H9 (cell line): ENCODE data around the gene MRPL14. TPM values are rescaled to one million over a fixed set of nuclear protein-coding genes. Genes with fewer than 3 reads are reported as not detected.

ENCODE experiments used
- DNase-seq: peaks from one replicate; pipeline ENCODE4 v3.0.0-alpha.2; 2017
- H2AFZ ChIP-seq: one replicate; pipeline ENCODE4 v1.6.1; 2013; ENCODE audit warnings: mild to moderate bottlenecking, low read length, control low read depth, moderate library complexity
- H2AK5ac ChIP-seq: 2 replicates; pipeline ENCODE4 v1.6.1; 2013; ENCODE audit warnings: low read length, control low read depth, mixed read lengths; ENCODE audit not compliant: insufficient read length
- H2BK120ac ChIP-seq: one replicate; pipeline ENCODE4 v1.6.1; 2013; ENCODE audit warnings: low read depth, mild to moderate bottlenecking, low read length, control low read depth, inconsistent platforms; ENCODE audit not compliant: poor library complexity, severe bottlenecking
- H2BK12ac ChIP-seq: 2 replicates; pipeline ENCODE4 v1.6.1; 2013; ENCODE audit warnings: low read length, control low read depth, mixed read lengths, low read depth; ENCODE audit not compliant: insufficient read length
- H2BK15ac ChIP-seq: 2 replicates; pipeline ENCODE4 v1.6.1; 2013; ENCODE audit warnings: low read depth, low read length, control low read depth
- H2BK20ac ChIP-seq: one replicate; pipeline ENCODE4 v1.6.1; 2013; ENCODE audit warnings: low read depth, mild to moderate bottlenecking, low read length, control low read depth, inconsistent platforms; ENCODE audit not compliant: poor library complexity, severe bottlenecking
- H2BK5ac ChIP-seq: 2 replicates; pipeline ENCODE4 v1.6.1; 2013; ENCODE audit warnings: low read length, control low read depth, mixed read lengths; ENCODE audit not compliant: insufficient read length
- H3K14ac ChIP-seq: 2 replicates; pipeline ENCODE4 v1.6.1; 2013; ENCODE audit warnings: low read length, control low read depth; ENCODE audit not compliant: insufficient read depth
- H3K18ac ChIP-seq: 2 replicates; pipeline ENCODE4 v1.6.1; 2013; ENCODE audit warnings: low read depth, mild to moderate bottlenecking, mixed read lengths, low read length, control low read depth; ENCODE audit not compliant: insufficient read length
- H3K23ac ChIP-seq: 2 replicates; pipeline ENCODE4 v1.6.1; 2013; ENCODE audit warnings: low read length, control low read depth, mixed read lengths, low read depth; ENCODE audit not compliant: insufficient read length
- H3K23me2 ChIP-seq: 2 replicates; pipeline ENCODE4 v1.6.1; 2013; ENCODE audit warnings: low read depth, mild to moderate bottlenecking, mixed read lengths, low read length, control low read depth; ENCODE audit not compliant: insufficient read length, poor library complexity, severe bottlenecking
- H3K27ac ChIP-seq: 2 replicates; pipeline ENCODE4 v1.5.1; 2013; ENCODE audit warnings: low read length, control low read depth, mixed read lengths, low read depth; ENCODE audit not compliant: insufficient read length
- H3K27me3 ChIP-seq: 2 replicates; pipeline ENCODE4 v1.6.1; 2013; ENCODE audit warnings: low read length, control low read depth, inconsistent platforms; ENCODE audit not compliant: insufficient read depth
- H3K4ac ChIP-seq: 2 replicates; pipeline ENCODE4 v1.6.1; 2013; ENCODE audit warnings: low read depth, mild to moderate bottlenecking, control low read depth, inconsistent platforms, low read length, moderate library complexity
- H3K4me1 ChIP-seq: 2 replicates; pipeline ENCODE4 v1.6.1; 2013; ENCODE audit warnings: low read length, control low read depth, inconsistent platforms; ENCODE audit not compliant: insufficient read depth
- H3K4me2 ChIP-seq: 2 replicates; pipeline ENCODE4 v1.6.1; 2013; ENCODE audit warnings: low read length, control low read depth, mixed read lengths; ENCODE audit not compliant: insufficient read length, insufficient read depth
- H3K56ac ChIP-seq: 2 replicates; pipeline ENCODE4 v1.6.1; 2013; ENCODE audit warnings: low read depth, mild to moderate bottlenecking, mixed read lengths, low read length, control low read depth; ENCODE audit not compliant: insufficient read length
- H3K79me1 ChIP-seq: 2 replicates; pipeline ENCODE4 v1.6.1; 2013; ENCODE audit warnings: low read depth, mild to moderate bottlenecking, moderate library complexity, low read length, control low read depth, inconsistent platforms; ENCODE audit not compliant: insufficient read depth, poor library complexity, severe bottlenecking
- H3K79me2 ChIP-seq: 2 replicates; pipeline ENCODE4 v1.6.1; 2013; ENCODE audit warnings: low read length, control low read depth, inconsistent platforms; ENCODE audit not compliant: insufficient read depth
- H3K9ac ChIP-seq: 2 replicates; pipeline ENCODE4 v1.6.1; 2013; ENCODE audit warnings: low read length, control low read depth, mixed read lengths; ENCODE audit not compliant: insufficient read length; ENCODE audit errors: extremely low read depth
- H3K9me3 ChIP-seq: one replicate; pipeline ENCODE4 v1.6.1; 2013; ENCODE audit warnings: low read depth, low read length, inconsistent platforms; ENCODE audit not compliant: control insufficient read depth
- H3T11ph ChIP-seq: one replicate; pipeline ENCODE4 v1.6.1; 2013; ENCODE audit warnings: mild to moderate bottlenecking, low read length, control low read depth, inconsistent platforms
- H4K20me1 ChIP-seq: one replicate; pipeline ENCODE4 v1.6.1; 2013; ENCODE audit not compliant: control insufficient read depth, insufficient read length, insufficient read depth
- H4K5ac ChIP-seq: 2 replicates; pipeline ENCODE4 v1.6.1; 2013; ENCODE audit warnings: low read depth, mild to moderate bottlenecking, mixed read lengths, low read length, control low read depth; ENCODE audit not compliant: insufficient read length
- H4K8ac ChIP-seq: replicated peaks from 2 replicates; pipeline ENCODE4 v1.6.1; 2013; ENCODE audit warnings: low read length, control low read depth, mixed read lengths, low read depth; ENCODE audit not compliant: insufficient read length
- H4K91ac ChIP-seq: 2 replicates; pipeline ENCODE4 v1.6.1; 2013; ENCODE audit warnings: low read depth, mild to moderate bottlenecking, moderate library complexity, mixed read lengths, low read length, control low read depth; ENCODE audit not compliant: insufficient read length
- H3K27ac Mint-ChIP-seq, 3 experiments: 2 replicates in 2 of 3; 3 replicates in 1 of 3; pipeline ENCODE4 v1.8.0; 2020 to 2021; ENCODE audit warnings: mixed read lengths in 3 of 3, mild to moderate bottlenecking in 1 of 3, moderate library complexity in 1 of 3
- H3K27me3 Mint-ChIP-seq: 2 replicates; pipeline ENCODE4 v1.8.0; 2021; ENCODE audit warnings: low read depth, mild to moderate bottlenecking, moderate library complexity, mixed read lengths
- H3K36me3 Mint-ChIP-seq, 3 experiments: 2 replicates in 2 of 3; 3 replicates in 1 of 3; pipeline ENCODE4 v1.8.0; 2020 to 2021; ENCODE audit warnings: low read depth in 3 of 3, mixed read lengths in 3 of 3; ENCODE audit not compliant: insufficient read depth in 1 of 3
- H3K4me1 Mint-ChIP-seq, 2 experiments: 2 replicates each; pipeline ENCODE4 v1.8.0; 2020; ENCODE audit warnings: mixed read lengths in 2 of 2
- H3K4me3 Mint-ChIP-seq, 2 experiments: 2 replicates in 1 of 2; 3 replicates in 1 of 2; pipeline ENCODE4 v1.8.0; 2020 to 2021; ENCODE audit warnings: mild to moderate bottlenecking in 2 of 2, mixed read lengths in 2 of 2, moderate library complexity in 1 of 2
- H3K9me3 Mint-ChIP-seq, 2 experiments: 2 replicates in 1 of 2; 3 replicates in 1 of 2; pipeline ENCODE4 v1.8.0; 2020; ENCODE audit warnings: mild to moderate bottlenecking in 2 of 2, mixed read lengths in 2 of 2, moderate library complexity in 1 of 2
- whole genome bisulfite sequencing: extraction: QIAGEN DNeasy Blood & Tissue Kit; methylation state at CpG from one replicate; pipeline ENCODE4 v1.1.7; 2013; ENCODE audit warnings: missing lambda C conversion rate, low lambda C conversion rate, mixed read lengths; ENCODE audit not compliant: insufficient read length; ENCODE audit errors: extremely low coverage; 5-methylcytosine and 5-hydroxymethylcytosine counted together
- total RNA-seq: library from RNA; stranded (reverse); gene quantifications from 2 replicates; pipeline ENCODE4 v1.2.1, GENCODE V29; 2021
- TF ChIP-seq, protein P1 (sequence below): fragments of 200-600 bp; sonication (generic); conservative IDR thresholded peaks from 3 replicates; pipeline ENCODE4 v1.8.0; 2021; ENCODE audit warnings: antibody characterized with exemption, mild to moderate bottlenecking

Gene MRPL14
- total RNA-seq, 1 experiment from 2014 or later, result 80.1 TPM

DNA sequence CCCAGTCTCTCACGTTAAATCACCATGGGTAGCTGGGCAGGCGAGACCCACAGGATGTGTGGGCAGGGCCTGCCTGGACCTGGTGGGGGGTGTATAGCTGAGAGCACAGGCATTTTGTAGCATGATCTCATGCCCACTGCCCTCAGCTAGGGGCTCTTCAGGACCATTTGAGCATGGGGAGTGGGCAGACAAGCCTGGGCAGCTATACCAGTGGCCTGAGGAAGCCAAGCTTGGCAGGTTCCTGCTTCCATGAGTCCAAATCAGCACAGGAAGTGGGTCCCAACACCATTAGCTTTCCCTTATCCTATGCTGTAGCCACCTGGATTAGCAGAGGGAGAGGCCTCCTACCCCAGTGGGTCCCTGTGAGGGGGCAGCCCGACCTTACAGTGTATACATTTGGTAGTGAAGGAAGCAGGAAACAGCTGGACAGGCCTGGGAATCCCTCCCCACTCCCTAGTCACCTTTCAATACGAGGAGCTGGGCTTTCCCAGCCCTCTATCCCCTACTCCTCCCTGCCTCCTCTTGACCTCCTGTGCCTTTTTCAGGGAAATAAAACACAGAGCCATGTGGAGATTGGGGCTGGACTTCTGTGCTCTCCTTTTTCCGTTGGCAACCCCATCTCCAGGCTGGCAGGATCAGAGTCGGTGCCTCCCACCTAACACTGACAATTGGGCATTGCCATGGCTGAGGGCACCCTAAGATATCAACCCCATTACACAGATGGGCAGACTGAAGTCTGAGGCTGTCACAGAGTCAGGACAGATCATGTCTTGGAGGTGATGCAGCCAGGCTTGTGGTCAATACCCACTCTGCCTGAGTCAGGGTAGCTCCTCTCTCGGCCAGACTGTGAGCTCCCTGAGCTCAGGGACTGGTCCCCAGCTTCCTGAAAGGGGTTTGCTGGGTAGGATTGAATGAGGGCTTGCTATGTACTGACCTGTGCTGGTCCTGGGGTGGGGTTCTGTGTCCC lies 59.8 kb downstream of the MRPL14 start:
- H3K27me3 ChIP-seq, result no peaks in the 10 kb centered on the region
- H2BK5ac ChIP-seq, result no peak overlapping the region
- no peak overlapping the region for H3K4me2 ChIP-seq
- Mint-ChIP-seq H3K27ac (no peak overlapping the region), H3K4me1 (peaks cover 30 to 33% of the 10 kb centered on the region in 2 experiments), H3K4me3 (no peak overlapping the region), H3K36me3 (no peaks in the 10 kb centered on the region), H3K9me3 (no peaks in the 10 kb centered on the region; a peak in 1 of 5 replicates), H3K27me3 (peaks cover 14% of the 10 kb centered on the region)
- no peak overlapping the region for H3K56ac ChIP-seq
- no peak for DNase-seq
- no peak overlapping the region for H3K27ac ChIP-seq
- H3K9me3 ChIP-seq, result no peaks in the 10 kb centered on the region
- no peak overlapping the region for H2BK120ac ChIP-seq
- H3T11ph ChIP-seq, result no peak overlapping the region
- no peak overlapping the region for H2AK5ac ChIP-seq
- no peak overlapping the region for H3K23ac ChIP-seq
- no peak overlapping the region for H3K4ac ChIP-seq
- H4K91ac ChIP-seq, result no peak overlapping the region
- no peak overlapping the region for H3K18ac ChIP-seq
- TF ChIP-seq, protein P1, sequence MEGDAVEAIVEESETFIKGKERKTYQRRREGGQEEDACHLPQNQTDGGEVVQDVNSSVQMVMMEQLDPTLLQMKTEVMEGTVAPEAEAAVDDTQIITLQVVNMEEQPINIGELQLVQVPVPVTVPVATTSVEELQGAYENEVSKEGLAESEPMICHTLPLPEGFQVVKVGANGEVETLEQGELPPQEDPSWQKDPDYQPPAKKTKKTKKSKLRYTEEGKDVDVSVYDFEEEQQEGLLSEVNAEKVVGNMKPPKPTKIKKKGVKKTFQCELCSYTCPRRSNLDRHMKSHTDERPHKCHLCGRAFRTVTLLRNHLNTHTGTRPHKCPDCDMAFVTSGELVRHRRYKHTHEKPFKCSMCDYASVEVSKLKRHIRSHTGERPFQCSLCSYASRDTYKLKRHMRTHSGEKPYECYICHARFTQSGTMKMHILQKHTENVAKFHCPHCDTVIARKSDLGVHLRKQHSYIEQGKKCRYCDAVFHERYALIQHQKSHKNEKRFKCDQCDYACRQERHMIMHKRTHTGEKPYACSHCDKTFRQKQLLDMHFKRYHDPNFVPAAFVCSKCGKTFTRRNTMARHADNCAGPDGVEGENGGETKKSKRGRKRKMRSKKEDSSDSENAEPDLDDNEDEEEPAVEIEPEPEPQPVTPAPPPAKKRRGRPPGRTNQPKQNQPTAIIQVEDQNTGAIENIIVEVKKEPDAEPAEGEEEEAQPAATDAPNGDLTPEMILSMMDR, result no peak
- H4K5ac ChIP-seq, result no peak overlapping the region
- H3K79me1 ChIP-seq, result no peaks in the 10 kb centered on the region
- H3K4me1 ChIP-seq, result peaks cover 2% of the 10 kb centered on the region; the same call in 1 of the 2 replicates
- H3K23me2 ChIP-seq, result no peaks in the 10 kb centered on the region
- H4K20me1 ChIP-seq, result no peaks in the 10 kb centered on the region
- H3K9ac ChIP-seq, result no peak overlapping the region
- no peak overlapping the region for H4K8ac ChIP-seq
- H2BK15ac ChIP-seq, result no peak overlapping the region
- no peak overlapping the region for H2AFZ ChIP-seq
- no peak overlapping the region for H3K14ac ChIP-seq
- WGBS, result no CpG with 5 or more reads among the region's 7 CpGs
- H2BK12ac ChIP-seq, result no peak overlapping the region
- no peak overlapping the region for H2BK20ac ChIP-seq
- H3K79me2 ChIP-seq, result no peaks in the 10 kb centered on the region
